H9 (cell line): ENCODE measurements around the gene ARAP2. TPM values are rescaled to one million over a fixed set of nuclear protein-coding genes. Genes with fewer than 3 reads are reported as not detected.

Source experiments
- DNase-seq: peaks from one replicate; pipeline ENCODE4 v3.0.0-alpha.2; 2017
- H2AFZ ChIP-seq: one replicate; pipeline ENCODE4 v1.6.1; 2013; ENCODE audit warnings: mild to moderate bottlenecking, low read length, control low read depth, moderate library complexity
- H2AK5ac ChIP-seq: 2 replicates; pipeline ENCODE4 v1.6.1; 2013; ENCODE audit warnings: low read length, control low read depth, mixed read lengths; ENCODE audit not compliant: insufficient read length
- H2BK120ac ChIP-seq: one replicate; pipeline ENCODE4 v1.6.1; 2013; ENCODE audit warnings: low read depth, mild to moderate bottlenecking, low read length, control low read depth, inconsistent platforms; ENCODE audit not compliant: poor library complexity, severe bottlenecking
- H2BK12ac ChIP-seq: 2 replicates; pipeline ENCODE4 v1.6.1; 2013; ENCODE audit warnings: low read length, control low read depth, mixed read lengths, low read depth; ENCODE audit not compliant: insufficient read length
- H2BK15ac ChIP-seq: 2 replicates; pipeline ENCODE4 v1.6.1; 2013; ENCODE audit warnings: low read depth, low read length, control low read depth
- H2BK20ac ChIP-seq: one replicate; pipeline ENCODE4 v1.6.1; 2013; ENCODE audit warnings: low read depth, mild to moderate bottlenecking, low read length, control low read depth, inconsistent platforms; ENCODE audit not compliant: poor library complexity, severe bottlenecking
- H2BK5ac ChIP-seq: 2 replicates; pipeline ENCODE4 v1.6.1; 2013; ENCODE audit warnings: low read length, control low read depth, mixed read lengths; ENCODE audit not compliant: insufficient read length
- H3K14ac ChIP-seq: 2 replicates; pipeline ENCODE4 v1.6.1; 2013; ENCODE audit warnings: low read length, control low read depth; ENCODE audit not compliant: insufficient read depth
- H3K18ac ChIP-seq: 2 replicates; pipeline ENCODE4 v1.6.1; 2013; ENCODE audit warnings: low read depth, mild to moderate bottlenecking, mixed read lengths, low read length, control low read depth; ENCODE audit not compliant: insufficient read length
- H3K23ac ChIP-seq: 2 replicates; pipeline ENCODE4 v1.6.1; 2013; ENCODE audit warnings: low read length, control low read depth, mixed read lengths, low read depth; ENCODE audit not compliant: insufficient read length
- H3K23me2 ChIP-seq: 2 replicates; pipeline ENCODE4 v1.6.1; 2013; ENCODE audit warnings: low read depth, mild to moderate bottlenecking, mixed read lengths, low read length, control low read depth; ENCODE audit not compliant: insufficient read length, poor library complexity, severe bottlenecking
- H3K27ac ChIP-seq: 2 replicates; pipeline ENCODE4 v1.5.1; 2013; ENCODE audit warnings: low read length, control low read depth, mixed read lengths, low read depth; ENCODE audit not compliant: insufficient read length
- H3K27me3 ChIP-seq: 2 replicates; pipeline ENCODE4 v1.6.1; 2013; ENCODE audit warnings: low read length, control low read depth, inconsistent platforms; ENCODE audit not compliant: insufficient read depth
- H3K4ac ChIP-seq: 2 replicates; pipeline ENCODE4 v1.6.1; 2013; ENCODE audit warnings: low read depth, mild to moderate bottlenecking, control low read depth, inconsistent platforms, low read length, moderate library complexity
- H3K4me1 ChIP-seq: 2 replicates; pipeline ENCODE4 v1.6.1; 2013; ENCODE audit warnings: low read length, control low read depth, inconsistent platforms; ENCODE audit not compliant: insufficient read depth
- H3K4me2 ChIP-seq: 2 replicates; pipeline ENCODE4 v1.6.1; 2013; ENCODE audit warnings: low read length, control low read depth, mixed read lengths; ENCODE audit not compliant: insufficient read length, insufficient read depth
- H3K56ac ChIP-seq: 2 replicates; pipeline ENCODE4 v1.6.1; 2013; ENCODE audit warnings: low read depth, mild to moderate bottlenecking, mixed read lengths, low read length, control low read depth; ENCODE audit not compliant: insufficient read length
- H3K79me1 ChIP-seq: 2 replicates; pipeline ENCODE4 v1.6.1; 2013; ENCODE audit warnings: low read depth, mild to moderate bottlenecking, moderate library complexity, low read length, control low read depth, inconsistent platforms; ENCODE audit not compliant: insufficient read depth, poor library complexity, severe bottlenecking
- H3K79me2 ChIP-seq: 2 replicates; pipeline ENCODE4 v1.6.1; 2013; ENCODE audit warnings: low read length, control low read depth, inconsistent platforms; ENCODE audit not compliant: insufficient read depth
- H3K9ac ChIP-seq: 2 replicates; pipeline ENCODE4 v1.6.1; 2013; ENCODE audit warnings: low read length, control low read depth, mixed read lengths; ENCODE audit not compliant: insufficient read length; ENCODE audit errors: extremely low read depth
- H3K9me3 ChIP-seq: one replicate; pipeline ENCODE4 v1.6.1; 2013; ENCODE audit warnings: low read depth, low read length, inconsistent platforms; ENCODE audit not compliant: control insufficient read depth
- H3T11ph ChIP-seq: one replicate; pipeline ENCODE4 v1.6.1; 2013; ENCODE audit warnings: mild to moderate bottlenecking, low read length, control low read depth, inconsistent platforms
- H4K20me1 ChIP-seq: one replicate; pipeline ENCODE4 v1.6.1; 2013; ENCODE audit not compliant: control insufficient read depth, insufficient read length, insufficient read depth
- H4K5ac ChIP-seq: 2 replicates; pipeline ENCODE4 v1.6.1; 2013; ENCODE audit warnings: low read depth, mild to moderate bottlenecking, mixed read lengths, low read length, control low read depth; ENCODE audit not compliant: insufficient read length
- H4K8ac ChIP-seq: replicated peaks from 2 replicates; pipeline ENCODE4 v1.6.1; 2013; ENCODE audit warnings: low read length, control low read depth, mixed read lengths, low read depth; ENCODE audit not compliant: insufficient read length
- H4K91ac ChIP-seq: 2 replicates; pipeline ENCODE4 v1.6.1; 2013; ENCODE audit warnings: low read depth, mild to moderate bottlenecking, moderate library complexity, mixed read lengths, low read length, control low read depth; ENCODE audit not compliant: insufficient read length
- H3K27ac Mint-ChIP-seq, 3 experiments: 2 replicates in 2 of 3; 3 replicates in 1 of 3; pipeline ENCODE4 v1.8.0; 2020 to 2021; ENCODE audit warnings: mixed read lengths in 3 of 3, mild to moderate bottlenecking in 1 of 3, moderate library complexity in 1 of 3
- H3K27me3 Mint-ChIP-seq: 2 replicates; pipeline ENCODE4 v1.8.0; 2021; ENCODE audit warnings: low read depth, mild to moderate bottlenecking, moderate library complexity, mixed read lengths
- H3K36me3 Mint-ChIP-seq, 3 experiments: 2 replicates in 2 of 3; 3 replicates in 1 of 3; pipeline ENCODE4 v1.8.0; 2020 to 2021; ENCODE audit warnings: low read depth in 3 of 3, mixed read lengths in 3 of 3; ENCODE audit not compliant: insufficient read depth in 1 of 3
- H3K4me1 Mint-ChIP-seq, 2 experiments: 2 replicates each; pipeline ENCODE4 v1.8.0; 2020; ENCODE audit warnings: mixed read lengths in 2 of 2
- H3K4me3 Mint-ChIP-seq, 2 experiments: 2 replicates in 1 of 2; 3 replicates in 1 of 2; pipeline ENCODE4 v1.8.0; 2020 to 2021; ENCODE audit warnings: mild to moderate bottlenecking in 2 of 2, mixed read lengths in 2 of 2, moderate library complexity in 1 of 2
- H3K9me3 Mint-ChIP-seq, 2 experiments: 2 replicates in 1 of 2; 3 replicates in 1 of 2; pipeline ENCODE4 v1.8.0; 2020; ENCODE audit warnings: mild to moderate bottlenecking in 2 of 2, mixed read lengths in 2 of 2, moderate library complexity in 1 of 2
- CTCF ChIP-seq: fragments of 200-600 bp; sonication (generic); conservative IDR thresholded peaks from 3 replicates; pipeline ENCODE4 v1.8.0; 2021; ENCODE audit warnings: antibody characterized with exemption, mild to moderate bottlenecking
- WGBS: extraction: QIAGEN DNeasy Blood & Tissue Kit; methylation state at CpG from one replicate; pipeline ENCODE4 v1.1.7; 2013; ENCODE audit warnings: missing lambda C conversion rate, low lambda C conversion rate, mixed read lengths; ENCODE audit not compliant: insufficient read length; ENCODE audit errors: extremely low coverage; 5-methylcytosine and 5-hydroxymethylcytosine counted together
- total RNA-seq: library from RNA; stranded (reverse); gene quantifications from 2 replicates; pipeline ENCODE4 v1.2.1, GENCODE V29; 2021

Gene ARAP2
- total RNA-seq, 1 experiment from 2014 or later: 6.3 TPM

- Histone ChIP-seq H3K23ac (no peak overlapping the region), H2BK15ac (no peak overlapping the region), H3K4me2 (no peak overlapping the region), H4K20me1 (no peaks in the 10 kb centered on the region), H3K27ac (no peak overlapping the region), H3K23me2 (no peaks in the 10 kb centered on the region), H2BK5ac (no peak overlapping the region), H3K4me1 (no peaks in the 10 kb centered on the region), H3K18ac (no peak overlapping the region), H2AFZ (no peak overlapping the region), H4K8ac (no peak overlapping the region), H3K79me2 (no peaks in the 10 kb centered on the region), H4K5ac (no peak overlapping the region), H3K27me3 (no peaks in the 10 kb centered on the region), H3K14ac (no peak overlapping the region), H3K79me1 (no peaks in the 10 kb centered on the region), H3T11ph (no peak overlapping the region), H3K4ac (no peak overlapping the region), H2BK20ac (no peak overlapping the region), H3K9me3 (no peaks in the 10 kb centered on the region), H4K91ac (no peak overlapping the region), H3K56ac (no peak overlapping the region), H2BK120ac (no peak overlapping the region), H2AK5ac (no peak overlapping the region), H3K9ac (no peak overlapping the region), H2BK12ac (no peak overlapping the region)
- no CpG with 5 or more reads among the region's 4 CpGs for WGBS
- no peak for TF ChIP-seq CTCF
- Mint-ChIP-seq H3K4me1 (no peaks in the 10 kb centered on the region; a peak in 1 of 4 replicates), H3K4me3 (no peak overlapping the region), H3K27me3 (no peaks in the 10 kb centered on the region; the same call in 1 of the 2 replicates), H3K36me3 (no peaks in the 10 kb centered on the region), H3K9me3 (no peaks in the 10 kb centered on the region), H3K27ac (no peak overlapping the region)
- no peak for DNase-seq
Observed at GRCh38 chr4:36273276-36273675, 29.0 kb upstream of the ARAP2 start.
